GM12892 (cell line): ENCODE results near the gene COL5A1.

Experiments used
- DNase-seq: peaks from one replicate; pipeline ENCODE4 v3.0.0; 2011; ENCODE audit not compliant: insufficient read length
- FAIRE-seq: peaks from 2 replicates; lab custom pipeline; 2011; peaks lifted over from hg19 to GRCh38; lab: Jason Lieb, UNC
- POLR2A ChIP-seq: IDR thresholded peaks from 2 replicates; pipeline ENCODE4 v1.6.1; 2011; ENCODE audit warnings: low read depth, low read length, control low read depth
- POLR2AphosphoS5 ChIP-seq: IDR thresholded peaks from 2 replicates; pipeline ENCODE4 v1.6.1; 2011; ENCODE audit warnings: low read depth, low read length, control low read depth
- TAF1 ChIP-seq: IDR thresholded peaks from 2 replicates; pipeline ENCODE4 v1.6.1; 2011; ENCODE audit warnings: low read depth, mild to moderate bottlenecking, control low read depth, low read length, borderline replicate concordance

Gene COL5A1

DNA sequence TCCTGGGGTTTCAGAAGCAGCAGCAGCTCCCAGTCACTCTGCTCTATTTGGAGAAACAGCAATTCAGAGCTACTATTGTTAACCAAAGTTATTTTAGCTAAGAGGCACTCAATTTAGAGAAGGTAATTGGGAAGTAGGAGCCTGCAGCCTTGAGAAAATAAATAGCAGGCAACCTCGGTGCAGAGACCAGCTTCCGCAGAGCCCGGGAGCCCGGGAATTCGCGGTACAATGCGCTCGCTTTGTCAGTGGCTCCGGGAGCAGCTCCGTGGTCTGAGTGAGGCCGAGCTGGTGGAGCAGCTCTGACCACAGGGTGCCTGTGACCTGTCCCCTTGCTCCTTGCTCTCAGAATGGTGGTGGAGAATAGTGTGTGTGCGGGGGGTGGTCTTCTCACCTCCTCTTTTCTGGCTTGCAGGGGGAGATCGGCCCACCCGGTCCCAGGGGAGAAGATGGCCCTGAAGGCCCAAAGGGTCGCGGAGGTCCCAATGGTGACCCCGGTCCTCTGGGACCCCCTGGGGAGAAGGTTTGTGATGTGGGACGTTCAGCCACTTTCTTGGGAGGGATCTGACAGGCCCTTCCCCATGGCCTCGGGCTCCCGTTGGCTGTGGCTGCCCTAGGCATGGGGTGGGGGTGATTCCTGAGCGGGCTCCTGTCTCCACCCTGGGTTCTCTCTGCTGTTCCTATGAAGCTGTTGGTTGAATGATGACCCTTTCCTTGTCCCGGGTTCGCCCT lies 143.1 kb downstream of the COL5A1 start:
- DNase-seq = no peak
- no peak for FAIRE-seq
- no peak for TF ChIP-seq POLR2A
- TF ChIP-seq POLR2AphosphoS5 = no peak
- no peak for TF ChIP-seq TAF1

DNA sequence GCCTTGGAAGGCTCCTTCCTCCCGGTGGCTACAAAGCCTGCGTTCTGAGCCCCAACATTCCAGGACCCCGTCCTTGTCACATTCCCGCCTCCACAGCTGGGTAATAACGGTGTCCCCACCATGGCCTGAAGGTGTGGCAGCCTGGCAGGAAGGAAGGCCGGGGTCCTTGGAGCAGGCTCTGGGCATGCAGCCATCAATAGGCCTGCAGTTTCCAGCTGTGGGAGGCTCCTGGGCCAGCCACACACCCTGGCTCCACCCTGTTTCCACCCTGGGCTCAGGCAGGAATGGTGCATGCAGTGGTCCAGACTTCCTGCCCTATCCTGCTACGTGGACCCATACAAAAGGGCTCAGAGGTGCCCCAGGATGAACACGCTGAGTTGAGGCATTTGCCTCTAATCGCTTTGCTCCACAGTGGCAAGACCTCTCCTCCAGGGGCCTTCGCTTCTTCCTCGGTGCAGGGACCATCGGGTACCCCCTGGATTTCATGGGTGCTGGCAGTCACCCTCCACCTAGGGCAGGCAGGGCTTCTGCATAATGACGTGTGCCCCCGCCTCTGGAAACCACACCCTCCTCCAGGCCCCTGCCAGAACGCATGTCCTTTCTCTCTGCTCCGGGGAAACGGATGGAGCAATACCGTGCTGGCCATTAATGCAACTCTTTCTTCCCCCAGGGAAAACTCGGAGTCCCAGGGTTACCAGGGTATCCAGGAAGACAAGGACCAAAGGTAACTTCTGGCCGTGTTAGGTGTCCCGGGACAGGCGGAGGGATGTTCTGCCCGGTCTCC lies 143.9 kb downstream of the COL5A1 start:
- TF ChIP-seq POLR2A = no peak
- TF ChIP-seq POLR2AphosphoS5 = no peak
- no peak for TF ChIP-seq TAF1
- DNase-seq (no peak), FAIRE-seq (no peak)

DNA sequence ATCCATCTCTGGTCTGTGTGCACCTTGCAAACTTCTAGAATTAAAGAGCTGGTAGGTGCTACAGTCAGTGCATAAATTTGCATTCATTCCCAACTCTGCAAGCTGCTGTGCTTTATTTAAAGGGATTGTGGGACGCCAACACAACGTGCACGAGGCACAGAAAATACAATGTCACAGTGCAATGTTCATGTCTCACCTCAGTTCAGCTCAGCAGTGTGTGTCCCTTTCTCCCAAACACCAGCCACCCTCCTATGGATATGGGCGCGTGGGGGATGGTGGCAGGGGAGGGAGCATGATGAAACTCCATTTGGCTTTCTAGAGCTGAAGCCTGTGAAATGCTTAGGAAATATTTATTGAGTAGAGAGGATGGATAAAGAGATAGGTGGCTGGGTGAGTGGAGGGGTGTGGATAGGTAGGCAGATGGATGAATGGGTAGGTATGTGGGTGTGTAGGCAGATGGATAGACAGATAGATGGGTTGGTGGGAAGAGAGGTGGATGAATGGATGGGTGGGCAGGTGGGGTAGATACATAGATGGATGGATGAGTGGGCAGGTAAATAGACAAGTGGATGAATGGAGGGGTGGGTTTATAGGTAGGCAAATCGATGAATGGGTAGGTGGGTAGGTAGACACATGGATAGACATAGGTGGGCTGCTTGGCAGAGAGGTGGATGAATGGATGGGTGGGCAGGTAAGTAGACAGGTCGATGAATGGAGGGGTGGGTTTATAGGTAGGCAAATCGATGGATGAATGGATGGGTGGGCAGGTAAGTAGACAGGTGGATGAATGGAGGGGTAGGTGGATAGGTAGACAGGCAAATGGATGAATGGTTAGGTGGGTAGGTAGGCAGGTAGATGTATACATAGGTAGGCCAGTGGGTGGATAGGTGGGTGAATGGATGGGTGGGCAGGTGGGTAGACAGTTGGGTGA lies 146.3 kb downstream of the COL5A1 start:
- no peak for TF ChIP-seq POLR2A
- TF ChIP-seq TAF1 = no peak
- no peak for TF ChIP-seq POLR2AphosphoS5
- DNase-seq (no peak), FAIRE-seq (no peak)

DNA sequence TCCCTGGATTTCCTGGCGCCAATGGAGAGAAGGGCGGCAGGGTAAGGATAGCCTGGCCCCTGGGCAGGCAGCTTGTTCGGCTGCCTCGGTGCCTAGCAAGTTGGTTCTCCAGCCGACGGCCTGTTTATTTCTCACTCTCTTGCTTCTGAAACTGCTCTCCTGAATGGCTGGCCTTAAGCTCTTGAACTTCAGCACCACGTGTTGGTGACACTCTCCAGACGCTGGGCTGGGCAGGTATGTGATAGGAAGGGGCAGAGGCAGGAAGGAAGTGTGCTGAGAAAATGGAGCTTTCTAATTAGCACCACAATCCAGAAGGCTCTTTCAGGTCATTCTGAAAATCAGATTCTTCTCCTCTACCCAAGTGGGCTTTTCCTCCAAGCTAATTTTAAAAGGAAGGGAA lies 147.6 kb downstream of the COL5A1 start:
- FAIRE-seq (no peak), DNase-seq (no peak)
- TF ChIP-seq POLR2AphosphoS5 = no peak
- no peak for TF ChIP-seq POLR2A
- no peak for TF ChIP-seq TAF1

DNA sequence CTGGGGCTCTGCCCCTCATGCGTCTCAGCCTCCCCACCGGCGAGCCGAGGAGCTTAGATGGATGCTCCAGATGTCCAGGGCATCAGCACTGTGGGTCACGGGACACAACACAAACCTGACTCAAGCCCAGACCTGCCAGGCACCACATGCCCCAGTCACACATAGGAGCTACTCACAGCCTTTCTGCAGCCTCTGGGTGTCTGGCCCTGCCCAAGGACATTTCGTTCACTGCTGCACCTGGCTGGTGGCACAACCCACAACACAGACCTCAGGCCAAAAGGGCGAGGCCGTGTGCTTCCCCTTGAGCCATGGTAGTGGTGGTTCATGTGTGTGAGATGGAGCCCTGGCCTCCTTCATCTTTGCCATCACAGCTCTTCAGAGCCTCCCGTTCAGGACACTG lies 149.4 kb downstream of the COL5A1 start:
- TF ChIP-seq POLR2A = no peak
- FAIRE-seq (no peak), DNase-seq (no peak)

DNA sequence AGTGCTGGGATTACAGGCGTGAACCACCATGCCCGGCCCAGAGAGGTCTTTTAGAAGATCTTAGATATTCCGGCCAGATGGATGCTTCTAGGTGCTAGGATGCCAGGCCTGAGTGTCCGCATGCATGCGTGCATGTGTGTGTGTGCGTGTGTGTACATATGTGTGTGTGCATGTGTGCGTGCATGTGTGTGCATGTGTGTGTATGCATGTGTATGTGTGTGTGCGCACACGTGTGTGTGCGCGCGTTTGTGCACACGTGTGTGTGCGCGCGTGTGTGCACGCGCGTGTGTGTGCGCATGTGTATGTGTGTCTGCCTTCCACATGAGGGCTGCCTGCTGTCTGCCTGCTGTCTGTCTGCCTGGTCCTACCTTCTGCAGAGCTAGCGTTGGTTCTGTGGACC lies 151.0 kb downstream of the COL5A1 start:
- FAIRE-seq = no peak
- DNase-seq = no peak
- TF ChIP-seq POLR2A (no peak), TAF1 (no peak), POLR2AphosphoS5 (no peak)

DNA sequence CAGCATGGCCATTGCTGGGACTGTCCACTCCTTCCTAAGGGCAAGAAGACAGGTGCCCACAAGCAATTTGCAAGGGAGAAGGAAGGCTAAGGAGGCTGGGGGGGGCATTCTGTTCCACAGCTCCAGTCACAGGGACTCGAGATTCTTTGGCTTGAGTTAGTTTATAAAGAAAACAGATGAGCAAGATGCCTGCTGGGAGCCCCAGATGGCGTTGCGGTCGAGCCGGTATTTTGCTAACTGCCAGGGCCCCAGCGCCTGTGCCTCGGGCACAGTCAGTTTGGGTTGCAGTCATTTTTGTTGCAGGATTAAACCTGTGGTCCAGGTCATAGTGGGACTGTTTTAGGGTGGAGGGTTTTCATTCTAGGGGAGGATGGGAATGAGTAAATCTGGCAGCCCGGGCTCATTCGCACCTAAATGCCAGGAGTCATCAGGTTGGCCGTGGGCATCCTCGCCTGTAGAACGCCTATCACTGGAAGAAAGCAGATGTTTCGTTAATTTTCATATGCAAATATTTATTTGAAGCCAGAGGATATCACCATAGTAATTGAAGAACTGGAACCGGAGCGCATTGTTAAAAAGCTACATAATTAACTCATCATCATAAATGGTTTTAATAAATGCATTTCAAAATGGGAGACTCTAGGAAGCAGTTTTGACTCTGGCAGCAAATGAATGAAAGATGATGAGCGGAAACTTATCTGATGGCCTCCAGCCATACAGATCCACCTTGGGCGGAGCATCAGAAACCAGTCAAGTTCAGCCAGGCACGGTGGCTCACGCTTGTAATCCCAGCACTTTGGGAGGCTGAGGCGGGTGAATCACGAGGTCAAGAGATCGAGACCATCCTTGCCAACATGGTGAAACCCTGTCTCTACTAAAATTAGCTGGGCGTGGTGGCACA lies 151.9 kb downstream of the COL5A1 start:
- DNase-seq (no peak), FAIRE-seq (no peak)
- no peak for TF ChIP-seq POLR2AphosphoS5
- no peak for TF ChIP-seq TAF1
- no peak for TF ChIP-seq POLR2A

DNA sequence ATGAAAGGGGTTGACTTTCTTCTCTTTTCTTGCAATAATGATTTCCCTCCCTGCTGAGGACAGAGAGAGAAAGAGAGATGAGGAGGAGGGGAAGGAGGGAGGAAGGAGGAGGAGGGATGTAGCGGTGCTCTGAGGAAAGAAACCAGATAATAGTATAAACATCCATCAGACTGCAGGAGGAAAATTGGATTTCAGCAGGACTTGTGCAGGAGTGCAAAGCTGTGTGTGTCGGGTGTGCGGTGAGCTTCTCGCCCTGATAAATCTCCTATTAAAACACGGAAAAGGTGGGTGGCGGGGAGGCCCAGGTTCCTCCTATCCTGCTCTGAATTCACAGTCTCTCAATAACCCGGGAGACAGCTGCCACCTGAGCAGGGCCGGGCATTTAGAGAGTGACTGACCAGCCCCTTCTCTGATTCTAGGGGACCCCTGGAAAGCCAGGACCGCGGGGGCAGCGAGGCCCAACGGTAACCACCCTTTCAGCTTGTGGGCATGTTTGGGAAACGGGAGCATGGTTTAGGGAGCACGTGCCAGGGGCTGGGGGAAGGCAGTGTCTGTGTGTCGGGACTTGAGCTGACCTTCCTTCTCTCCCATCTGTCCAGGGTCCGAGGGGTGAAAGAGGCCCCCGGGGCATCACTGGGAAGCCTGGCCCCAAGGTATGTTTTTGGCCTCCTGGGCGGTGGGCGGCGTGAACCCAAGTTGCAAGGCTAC lies 153.2 kb downstream of the COL5A1 start:
- no peak for TF ChIP-seq POLR2A
- TF ChIP-seq TAF1 = no peak
- TF ChIP-seq POLR2AphosphoS5 = no peak
- FAIRE-seq (no peak), DNase-seq (no peak)

DNA sequence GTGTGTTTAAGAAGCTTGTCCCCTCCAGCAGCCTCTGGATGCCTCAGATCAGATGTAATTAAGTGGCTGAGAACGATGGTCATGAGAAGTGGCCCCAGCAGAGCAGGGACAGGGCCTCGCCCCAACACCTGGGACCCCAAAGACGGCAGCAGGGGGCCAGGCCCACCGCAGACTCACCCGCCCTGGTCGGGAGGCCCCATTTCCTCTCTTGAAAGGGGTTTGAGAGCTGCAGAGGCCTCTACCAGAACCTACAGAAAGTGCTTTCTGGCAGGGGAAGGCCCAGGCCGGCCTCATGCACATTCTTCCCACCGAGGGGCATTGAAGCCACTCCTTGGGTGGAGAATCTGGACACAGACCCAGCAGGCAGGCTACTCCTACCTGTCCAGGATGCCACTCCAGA lies 153.8 kb downstream of the COL5A1 start:
- FAIRE-seq = no peak
- TF ChIP-seq TAF1 = no peak
- no peak for TF ChIP-seq POLR2AphosphoS5
- no peak for TF ChIP-seq POLR2A

DNA sequence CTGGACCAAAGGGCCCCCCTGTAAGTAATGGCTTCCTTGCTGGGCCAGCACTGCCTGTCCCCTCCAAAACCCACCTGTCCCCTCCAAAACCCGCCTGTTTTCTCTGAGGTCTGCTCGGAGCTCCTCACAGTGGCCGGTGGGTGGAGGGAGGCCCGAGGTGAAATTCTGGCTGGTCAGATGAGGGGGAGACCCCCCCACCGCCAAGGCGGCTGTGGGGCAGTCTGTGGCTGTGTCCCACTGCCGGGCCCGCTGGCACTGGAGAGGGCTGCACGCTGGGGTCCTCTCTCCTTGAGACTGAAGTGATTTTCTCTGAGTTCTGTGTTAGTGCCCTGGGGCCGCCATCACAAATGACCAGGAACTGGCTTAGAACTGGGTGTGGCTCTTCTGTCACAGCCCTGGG lies 155.3 kb downstream of the COL5A1 start:
- DNase-seq (no peak), FAIRE-seq (no peak)
- TF ChIP-seq POLR2AphosphoS5 (no peak), TAF1 (no peak), POLR2A (no peak)

More for the DNA sequence above, 153.8 kb downstream of the COL5A1 start:
- no peak for DNase-seq
